Fibroblast of gingiva (primary cell): ENCODE data around the gene INAVA.
A peak's percentile ranks its signal among the peaks of the same experiment; 100 is the strongest.

ENCODE experiments used
- DNase-seq: peaks from one replicate; pipeline ENCODE4 v3.0.0-alpha.2; 2011; ENCODE audit warnings: low read depth

INAVA gene

GRCh38 chr1:200877010-200877409 lies 17.7 kb upstream of the INAVA start:
- DNase-seq, result no peak

- no peak for DNase-seq
Measured at GRCh38 chr1:200877839-200878551, 16.7 kb upstream of the INAVA start.

GRCh38 chr1:200880212-200880611 lies 14.5 kb upstream of the INAVA start:
- DNase-seq, result no peak

GRCh38 chr1:200883118-200883517 lies 11.6 kb upstream of the INAVA start:
- DNase-seq, result no peak

GRCh38 chr1:200885623-200886402 lies 8.9 kb upstream of the INAVA start:
- no peak for DNase-seq

GRCh38 chr1:200886594-200886993 lies 8.1 kb upstream of the INAVA start:
- DNase-seq, result no peak

GRCh38 chr1:200887036-200887435 lies 7.7 kb upstream of the INAVA start:
- DNase-seq, result no peak

GRCh38 chr1:200887772-200888348 lies 6.8 kb upstream of the INAVA start:
- no peak for DNase-seq

- no peak for DNase-seq
Measured at GRCh38 chr1:200888349-200888838, 6.3 kb upstream of the INAVA start.

- DNase-seq, result no peak
Measured at GRCh38 chr1:200889571-200889970, 5.1 kb upstream of the INAVA start.

- no peak for DNase-seq
Measured at GRCh38 chr1:200890027-200890426, 4.7 kb upstream of the INAVA start.

GRCh38 chr1:200890818-200891773 lies 3.6 kb upstream of the INAVA start:
- DNase-seq, result peak; percentile 49

- DNase-seq, result no peak
Measured at GRCh38 chr1:200891774-200892157, 2.9 kb upstream of the INAVA start.

GRCh38 chr1:200892546-200892945 lies 2.2 kb upstream of the INAVA start:
- DNase-seq, result no peak

GRCh38 chr1:200892958-200893357 lies 1.7 kb upstream of the INAVA start:
- no peak for DNase-seq

- no peak for DNase-seq
Measured at GRCh38 chr1:200893411-200893901, 1.2 kb upstream of the INAVA start.

- no peak for DNase-seq
Measured at GRCh38 chr1:200895443-200895789, 716 bp downstream of the INAVA start.

- no peak for DNase-seq
Measured at GRCh38 chr1:200895801-200896530, 1.3 kb downstream of the INAVA start.

- no peak for DNase-seq
Measured at GRCh38 chr1:200896531-200897196, 2.0 kb downstream of the INAVA start.

- no peak for DNase-seq
Measured at GRCh38 chr1:200897259-200897658, 2.6 kb downstream of the INAVA start.

GRCh38 chr1:200899015-200899386 lies 4.3 kb downstream of the INAVA start:
- no peak for DNase-seq
